Activated CD8-positive, alpha-beta memory T cell treated with anti-CD3 and anti-CD28 coated beads for 1 hour (primary cell): ENCODE measurements around the gene PTPRN2.
"Not testable (repeated sequence)": the region's sequence is repeated elsewhere in the genome, so short reads cannot be mapped to it uniquely, and the experiment has no call there.

Experiments
- DNase-seq, 2 donors: peaks; one replicate each; pipeline ENCODE4 v3.0.0-alpha.2; 2020; ENCODE audit warnings: low read depth in 1 of 2; ENCODE audit errors: extremely low read depth in 1 of 2

Gene PTPRN2

GRCh38 chr7:158520825-158521224, 66.8 kb downstream of the PTPRN2 start:
- no peak for DNase-seq

GRCh38 chr7:158519633-158520174, 67.9 kb downstream of the PTPRN2 start:
- no peak for DNase-seq

DNA sequence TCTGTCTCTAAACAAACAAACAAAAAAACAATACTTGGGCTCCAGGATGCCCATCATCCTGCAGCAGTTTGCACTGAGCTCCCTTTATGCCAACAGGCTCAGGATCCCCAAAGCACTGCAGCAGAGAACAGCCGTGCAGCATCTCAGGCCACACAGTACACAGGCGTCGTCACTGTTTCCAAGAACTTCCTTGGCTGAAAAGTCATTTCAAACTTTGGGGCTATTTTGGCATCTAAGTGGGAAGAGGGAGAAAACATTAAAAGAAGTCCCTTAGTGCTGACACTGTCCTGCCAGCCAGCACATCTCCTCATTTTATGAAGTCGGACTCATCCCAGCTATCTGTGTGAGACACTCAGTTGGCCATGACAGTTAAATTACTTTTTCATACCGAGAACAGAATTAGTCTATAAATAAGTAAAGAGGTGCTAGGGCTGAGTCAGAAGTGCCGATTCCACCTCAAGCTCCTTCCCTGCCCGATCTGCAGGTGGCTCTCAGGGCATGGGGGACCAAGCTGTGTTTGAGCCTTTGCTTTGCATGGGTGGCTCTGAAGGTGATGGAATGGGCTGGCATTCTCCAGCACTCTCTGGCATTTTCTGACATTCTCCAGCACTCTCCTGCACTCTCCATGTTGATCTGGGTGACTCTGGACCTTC, 68.5 kb downstream of the PTPRN2 start:
- no peak for DNase-seq

DNA sequence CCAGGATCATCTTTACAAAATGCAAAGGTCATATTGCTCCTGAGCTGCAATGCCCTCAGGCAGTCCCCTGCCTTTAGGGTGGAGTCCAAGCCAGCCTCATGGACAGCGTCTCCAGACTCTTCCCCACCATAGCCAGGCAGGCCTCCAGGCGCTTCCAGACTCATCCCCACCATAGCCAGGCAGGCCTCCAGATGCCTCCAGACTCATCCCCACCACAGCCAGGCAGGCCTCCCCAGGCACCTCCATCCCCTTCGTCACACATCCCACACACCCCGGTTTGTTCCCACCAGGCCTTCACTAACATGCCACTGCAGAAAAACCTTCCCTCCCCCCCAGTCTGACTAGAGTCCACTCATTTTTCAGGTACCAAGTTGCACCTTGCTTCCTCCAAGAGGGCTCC, 70.1 kb downstream of the PTPRN2 start:
- no peak for DNase-seq

GRCh38 chr7:158517072-158517471, 70.6 kb downstream of the PTPRN2 start:
- DNase-seq = no peak

DNA sequence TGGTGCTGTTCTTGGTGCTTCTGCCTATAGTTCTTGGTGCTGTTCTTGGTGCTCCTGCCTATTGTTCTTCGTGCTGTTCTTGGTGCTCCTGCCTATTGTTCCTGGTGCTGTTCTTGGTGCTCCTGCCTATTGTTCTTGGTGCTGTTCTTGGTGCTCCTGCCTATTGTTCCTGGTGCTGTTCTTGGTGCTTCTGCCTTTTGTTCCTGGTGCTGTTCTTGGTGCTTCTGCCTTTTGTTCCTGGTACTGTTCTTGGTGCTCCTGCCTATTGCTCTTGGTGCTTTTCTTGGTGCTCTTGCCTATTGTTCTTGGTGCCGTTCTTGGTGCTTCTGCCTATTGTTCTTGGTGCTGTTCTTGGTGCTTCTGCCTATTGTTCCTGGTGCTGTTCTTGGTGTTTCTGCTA, 71.1 kb downstream of the PTPRN2 start:
- no peak for DNase-seq

DNA sequence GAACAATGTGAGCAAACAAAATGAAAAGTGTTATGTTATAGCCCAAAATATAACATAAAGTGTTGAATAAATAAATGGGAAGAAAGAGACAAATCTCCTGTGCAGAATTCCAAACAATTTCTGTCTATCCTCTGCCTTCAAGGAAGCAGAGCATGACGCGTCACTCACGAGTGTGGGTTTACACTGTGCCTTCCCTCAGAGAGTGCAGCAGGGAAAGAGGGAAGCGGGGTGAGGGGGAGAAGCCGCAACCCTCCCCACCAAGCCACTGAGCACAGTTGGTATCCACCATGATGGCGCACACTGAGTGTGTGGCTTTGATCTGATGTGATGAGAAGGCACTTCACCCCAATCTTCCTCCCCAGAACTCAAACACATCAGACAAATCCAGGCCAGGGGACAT, 74.8 kb downstream of the PTPRN2 start:
- no peak for DNase-seq

GRCh38 chr7:158512042-158512441, 75.6 kb downstream of the PTPRN2 start:
- DNase-seq = no peak

DNA sequence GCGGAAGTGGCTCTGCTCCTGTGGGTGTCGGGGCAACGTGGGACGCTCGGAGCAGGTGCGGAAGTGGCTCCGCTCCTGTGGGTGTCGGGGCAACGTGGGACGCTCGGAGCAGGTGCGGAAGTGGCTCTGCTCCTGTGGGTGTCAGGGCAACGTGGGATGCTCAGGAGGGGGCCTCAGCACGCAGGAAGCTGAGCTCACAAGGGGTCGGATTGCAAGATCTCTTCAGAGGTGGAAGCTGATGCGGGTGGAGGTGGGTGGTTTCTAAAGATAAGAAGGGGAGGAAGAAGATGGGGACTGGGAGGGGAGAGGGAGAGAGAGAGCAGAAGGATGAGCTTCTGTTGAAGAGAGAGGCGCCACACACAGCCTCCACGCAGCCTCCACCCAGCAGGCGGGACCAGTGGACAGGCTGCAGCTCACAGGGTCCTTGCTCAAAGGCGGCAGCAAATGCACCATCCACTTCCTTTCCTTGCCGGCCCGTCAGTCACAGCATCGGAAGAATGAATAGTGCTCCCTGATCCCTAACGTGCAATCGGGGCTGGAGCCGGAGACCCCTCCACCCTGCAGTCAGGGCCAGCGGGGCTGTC, 78.7 kb downstream of the PTPRN2 start:
- DNase-seq = no peak

DNA sequence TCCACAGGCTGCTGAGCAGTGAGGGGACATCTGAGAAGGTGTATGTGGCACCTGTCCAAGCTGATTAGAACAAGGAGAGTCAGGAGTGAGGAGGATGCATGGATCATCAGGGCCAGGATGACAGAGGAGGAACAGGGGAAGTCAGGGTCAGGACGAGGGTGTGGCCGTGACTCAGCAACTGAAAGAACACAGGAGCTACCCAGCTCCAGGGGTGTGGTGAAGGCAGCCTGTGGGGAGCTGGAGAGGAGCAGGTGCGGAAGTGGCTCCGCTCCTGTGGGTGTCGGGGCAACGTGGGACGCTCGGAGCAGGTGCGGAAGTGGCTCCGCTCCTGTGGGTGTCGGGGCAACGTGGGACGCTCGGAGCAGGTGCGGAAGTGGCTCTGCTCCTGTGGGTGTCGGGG, 79.3 kb downstream of the PTPRN2 start:
- not testable (repeated sequence) for DNase-seq

DNA sequence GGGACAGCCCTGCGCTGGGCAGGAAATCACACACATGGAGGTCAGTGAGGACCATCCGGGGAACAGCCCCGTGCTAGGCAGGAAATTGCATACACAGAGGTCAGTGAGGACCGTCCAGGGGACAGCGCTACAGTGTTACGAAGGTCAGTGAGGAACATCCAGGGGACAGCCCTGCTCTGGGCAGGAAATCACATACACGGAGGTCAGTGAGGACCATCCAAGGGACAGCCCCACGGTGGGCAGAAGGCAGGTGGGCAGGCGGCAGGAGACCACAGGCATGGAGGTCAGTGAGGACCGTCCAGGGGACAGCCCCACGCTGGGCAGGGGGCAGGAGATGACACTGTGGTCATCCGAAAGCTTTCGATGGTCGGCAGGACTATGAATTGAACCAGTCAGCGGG, 79.7 kb downstream of the PTPRN2 start:
- DNase-seq = no peak

DNA sequence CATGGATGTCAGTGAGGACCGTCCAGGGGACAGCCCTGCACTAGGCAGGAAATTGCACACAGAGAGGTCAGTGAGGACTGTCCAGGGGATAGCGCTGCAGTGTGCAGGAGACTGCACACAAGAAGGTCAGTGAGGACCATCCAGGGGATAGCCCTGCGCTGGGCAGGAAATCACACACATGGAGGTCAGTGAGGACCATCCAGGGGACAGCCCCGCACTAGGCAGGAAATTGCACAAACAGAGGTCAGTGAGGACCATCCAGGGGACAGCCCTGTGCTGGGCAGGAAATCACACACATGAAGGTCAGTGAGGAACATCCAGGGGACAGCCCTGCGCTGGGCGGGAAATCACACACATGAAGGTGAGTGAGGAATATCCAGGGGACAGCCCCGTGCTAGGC, 80.4 kb downstream of the PTPRN2 start:
- DNase-seq = not testable (repeated sequence)

DNA sequence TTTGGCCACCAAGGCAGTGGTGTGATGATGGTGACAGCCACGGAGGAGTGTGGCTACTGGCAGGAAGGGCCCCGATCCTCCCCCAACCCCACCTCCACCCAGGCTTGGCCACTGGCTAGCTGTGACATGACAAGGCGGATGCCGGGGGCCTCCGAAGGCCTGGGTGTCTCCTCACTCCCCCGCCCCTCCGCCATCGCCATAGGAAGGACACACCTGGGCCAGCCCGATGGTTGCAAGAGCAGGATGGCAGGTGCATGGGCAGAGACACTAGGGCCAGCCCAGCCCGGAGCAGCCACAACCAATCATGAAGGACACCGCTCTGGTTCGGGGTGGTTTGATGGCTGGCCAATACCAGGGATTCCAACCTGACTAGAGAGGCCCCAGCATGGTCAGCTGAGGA, 81.0 kb downstream of the PTPRN2 start:
- no peak for DNase-seq

GRCh38 chr7:158505683-158506082, 81.9 kb downstream of the PTPRN2 start:
- DNase-seq = no peak

DNA sequence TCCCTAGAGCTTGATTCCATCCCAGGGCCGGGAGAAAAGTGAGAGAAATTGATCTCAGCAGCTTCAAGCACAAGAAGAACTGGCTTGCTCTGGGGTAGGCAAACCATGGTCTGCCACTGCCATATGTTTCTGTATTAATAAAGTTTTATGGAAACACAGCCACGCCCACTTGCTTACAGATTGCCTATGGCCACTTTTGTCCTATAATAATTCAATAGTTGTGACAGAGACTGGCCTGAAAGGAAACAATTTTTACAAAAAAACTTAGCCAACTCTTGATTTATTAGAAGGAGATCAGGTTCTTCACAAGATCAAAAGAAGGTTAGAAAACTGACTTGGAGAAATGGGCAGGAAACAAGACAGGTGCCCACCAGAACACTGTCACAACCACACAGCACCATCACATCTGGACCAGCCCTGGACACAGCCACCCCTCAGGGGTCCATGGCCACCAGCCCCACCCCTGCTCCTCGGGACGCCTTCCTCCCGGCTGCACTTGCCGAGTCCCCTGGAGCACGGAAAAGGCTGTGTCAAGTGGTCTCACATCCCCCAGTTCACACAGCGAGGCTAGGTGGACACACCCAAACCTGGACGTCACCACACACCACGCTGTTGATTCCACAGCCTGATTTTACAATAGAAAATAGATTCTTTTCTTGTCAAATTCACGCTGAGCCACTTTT, 85.4 kb downstream of the PTPRN2 start:
- no peak for DNase-seq

DNA sequence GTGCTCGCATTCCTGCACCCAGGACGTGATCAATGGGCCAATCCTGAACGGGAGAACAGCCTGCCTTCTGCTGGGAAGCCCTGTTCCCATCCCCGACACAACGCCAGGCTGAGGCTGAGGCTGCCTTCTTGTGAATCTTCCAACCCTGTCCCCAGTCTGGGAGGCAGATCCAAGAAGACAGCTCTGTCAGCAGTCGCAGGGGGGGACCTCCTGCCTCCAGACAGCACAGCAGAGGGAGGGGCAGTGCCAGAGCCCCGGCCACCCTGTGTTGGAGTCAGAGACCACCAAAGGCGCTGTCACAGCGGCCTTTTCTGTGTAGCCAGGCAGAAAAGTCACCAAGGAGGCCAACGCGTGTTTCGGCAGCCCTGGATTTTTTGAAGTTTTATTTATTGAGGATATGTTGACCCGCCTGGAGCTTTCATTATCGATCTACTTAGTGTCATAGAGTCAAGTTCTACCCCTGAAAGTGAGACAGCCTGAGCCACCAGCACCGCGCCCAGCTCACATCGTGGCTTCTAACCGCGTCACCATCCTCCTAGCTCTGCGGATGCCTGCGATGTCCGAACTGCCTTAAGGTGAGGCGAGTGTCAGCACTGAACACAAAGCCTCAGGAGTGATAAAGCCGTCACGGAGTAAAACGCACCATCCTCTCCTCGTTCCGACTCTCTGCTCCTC, 86.1 kb downstream of the PTPRN2 start:
- no peak for DNase-seq

GRCh38 chr7:158500651-158501052, 87.0 kb downstream of the PTPRN2 start:
- no peak for DNase-seq

DNA sequence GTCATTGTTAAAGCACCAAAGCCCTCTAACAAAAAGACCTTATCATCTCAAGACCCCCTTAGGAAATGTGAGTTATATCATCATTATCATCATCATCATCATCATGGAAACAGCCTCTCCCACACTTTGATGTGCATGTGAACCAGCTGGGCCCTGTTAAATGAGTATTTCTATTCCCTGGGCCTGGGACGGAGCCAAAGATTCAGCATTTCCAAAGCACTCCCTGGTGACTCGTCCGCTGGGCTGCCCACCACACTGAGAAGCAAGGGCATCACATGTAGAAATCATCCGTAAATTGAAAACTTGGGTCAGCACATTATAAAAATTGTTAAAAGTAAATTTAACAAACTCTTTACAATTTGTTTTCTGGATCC, 88.6 kb downstream of the PTPRN2 start:
- DNase-seq = no peak

DNA sequence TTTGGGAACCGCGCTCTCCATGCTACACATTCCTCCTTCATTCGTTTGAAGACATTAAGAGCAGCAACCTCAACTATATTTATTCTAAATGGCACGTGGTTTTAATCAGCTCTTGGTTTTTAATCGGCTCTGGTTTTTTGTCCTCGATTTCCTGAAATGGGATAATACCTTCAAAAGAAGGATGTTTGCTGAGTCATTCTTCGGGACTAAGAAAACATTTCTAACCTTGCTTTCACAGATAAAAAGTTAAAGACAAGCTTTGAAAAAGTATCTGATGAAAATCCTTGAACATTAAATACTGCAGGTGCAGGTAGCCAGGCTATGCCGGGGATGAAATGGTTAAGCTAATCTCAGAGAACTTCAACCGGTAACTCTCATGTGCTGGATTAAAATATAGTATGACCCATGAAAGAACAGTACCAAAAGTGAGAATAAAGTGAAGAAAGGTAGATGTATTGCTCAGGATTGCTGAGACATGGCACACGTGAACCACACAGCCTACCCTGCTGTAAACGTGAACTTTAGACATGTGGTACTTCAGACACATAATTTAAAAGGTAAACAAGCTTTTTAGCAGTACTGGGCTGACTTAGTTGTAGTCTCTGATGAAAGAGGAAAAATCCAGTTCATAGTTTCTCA, 89.1 kb downstream of the PTPRN2 start:
- no peak for DNase-seq

GRCh38 chr7:158497627-158498026, 90.0 kb downstream of the PTPRN2 start:
- DNase-seq = no peak

DNA sequence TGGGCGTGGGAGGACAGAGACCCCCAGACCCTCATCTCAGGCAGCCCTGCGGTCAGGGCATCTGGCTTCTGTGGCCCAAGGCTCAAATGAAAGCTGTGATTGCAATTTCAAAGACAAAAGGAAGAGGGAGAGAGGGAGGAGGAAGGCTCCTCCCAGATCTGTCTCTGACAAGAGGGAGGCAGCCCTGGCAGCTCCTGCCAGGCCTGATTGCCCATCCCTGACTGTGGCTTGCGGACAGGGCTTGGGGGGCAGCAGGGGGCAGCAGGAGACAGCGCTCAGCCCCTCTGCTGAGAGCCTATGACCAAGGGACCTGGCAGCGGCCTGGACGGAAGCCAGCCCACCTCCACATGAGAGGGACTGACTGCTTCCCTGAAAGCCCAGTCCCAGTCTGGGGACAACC, 91.8 kb downstream of the PTPRN2 start:
- DNase-seq = no peak
